Mesendoderm (in vitro differentiated cells): ENCODE data around the gene PRPF8.

ENCODE experiments used
- DNase-seq: peaks from one replicate; pipeline ENCODE4 v3.0.0; 2013
- H2AK5ac ChIP-seq: 2 replicates; pipeline ENCODE4 v1.6.1; 2013; ENCODE audit warnings: low read length, inconsistent platforms
- H2BK120ac ChIP-seq: 2 replicates; pipeline ENCODE4 v1.6.1; 2013; ENCODE audit warnings: low read depth, mild to moderate bottlenecking, low read length, moderate library complexity, mixed read lengths
- H2BK15ac ChIP-seq: replicated peaks from 2 replicates; pipeline ENCODE4 v1.6.1; 2013; ENCODE audit warnings: low read depth, mild to moderate bottlenecking, moderate library complexity
- H2BK5ac ChIP-seq: 2 replicates; pipeline ENCODE4 v1.6.1; 2013; ENCODE audit warnings: low read length, inconsistent platforms
- H3K18ac ChIP-seq: 2 replicates; pipeline ENCODE4 v1.6.1; 2013; ENCODE audit warnings: mild to moderate bottlenecking, low read length, mixed read lengths
- H3K23ac ChIP-seq: one replicate; pipeline ENCODE4 v1.6.1; 2013; ENCODE audit warnings: low read length
- H3K27ac ChIP-seq: 2 replicates; pipeline ENCODE4 v1.5.1; 2013; ENCODE audit warnings: low read depth, mild to moderate bottlenecking, inconsistent platforms, low read length, moderate library complexity
- H3K27me3 ChIP-seq: 2 replicates; pipeline ENCODE4 v1.6.1; 2013; ENCODE audit warnings: low read length, control low read depth, mild to moderate bottlenecking, inconsistent platforms; ENCODE audit not compliant: insufficient read depth, poor library complexity
- H3K36me3 ChIP-seq: 2 replicates; pipeline ENCODE4 v1.6.1; 2013; ENCODE audit warnings: low read length, inconsistent platforms; ENCODE audit not compliant: control insufficient read depth, insufficient read depth
- H3K4ac ChIP-seq: one replicate; pipeline ENCODE4 v1.6.1; 2013; ENCODE audit warnings: low read depth, mild to moderate bottlenecking, low read length, moderate library complexity
- H3K4me1 ChIP-seq: 2 replicates; pipeline ENCODE4 v1.6.1; 2013; ENCODE audit warnings: low read depth, low read length, inconsistent platforms; ENCODE audit not compliant: control insufficient read depth
- H3K4me2 ChIP-seq: 2 replicates; pipeline ENCODE4 v1.6.1; 2013; ENCODE audit warnings: low read length
- H3K4me3 ChIP-seq: 2 replicates; pipeline ENCODE4 v1.5.1; 2013; ENCODE audit warnings: mild to moderate bottlenecking, low read length
- H3K56ac ChIP-seq: one replicate; pipeline ENCODE4 v1.6.1; 2013; ENCODE audit warnings: low read length
- H3K79me1 ChIP-seq: 2 replicates; pipeline ENCODE4 v1.6.1; 2013; ENCODE audit warnings: low read length, inconsistent platforms
- H3K79me2 ChIP-seq: 2 replicates; pipeline ENCODE4 v1.6.1; 2013; ENCODE audit warnings: mild to moderate bottlenecking, low read length; ENCODE audit not compliant: control insufficient read depth, insufficient read depth
- H3K9ac ChIP-seq: 2 replicates; pipeline ENCODE4 v1.6.1; 2013; ENCODE audit warnings: low read length, inconsistent platforms
- H4K5ac ChIP-seq: one replicate; pipeline ENCODE4 v1.6.1; 2013; ENCODE audit warnings: low read length
- H4K8ac ChIP-seq: one replicate; pipeline ENCODE4 v1.6.1; 2013; ENCODE audit warnings: low read depth, mild to moderate bottlenecking, control low read depth, low read length, moderate library complexity
- WGBS: extraction: QIAGEN DNeasy Blood & Tissue Kit; methylation state at CpG from one replicate; pipeline ENCODE4 v1.1.7; 2013; ENCODE audit warnings: low lambda C conversion rate, missing lambda C conversion rate; ENCODE audit not compliant: insufficient coverage; ENCODE audit errors: extremely low coverage; 5-methylcytosine and 5-hydroxymethylcytosine counted together

Gene PRPF8

GRCh38 chr17:1647802-1648171 lies 36.9 kb downstream of the PRPF8 start:
- Histone ChIP-seq H3K23ac (no peak overlapping the region), H2BK5ac (no peak overlapping the region), H3K18ac (no peak overlapping the region), H3K4me3 (no peak overlapping the region), H2BK120ac (no peak overlapping the region), H2BK15ac (no peak overlapping the region), H3K27me3 (no peaks in the 10 kb centered on the region), H3K9ac (peak overlapping the region; percentile 8), H3K36me3 (peaks cover 11% of the 10 kb centered on the region), H3K4me2 (no peak overlapping the region), H3K4me1 (peaks cover 8% of the 10 kb centered on the region), H2AK5ac (no peak overlapping the region), H3K79me1 (no peaks in the 10 kb centered on the region), H4K8ac (no peak overlapping the region), H3K79me2 (no peaks in the 10 kb centered on the region), H3K27ac (no peak overlapping the region), H3K4ac (no peak overlapping the region), H4K5ac (no peak overlapping the region), H3K56ac (no peak overlapping the region)
- no peak for DNase-seq
- WGBS, result no CpG with 5 or more reads among the region's 11 CpGs

- Histone ChIP-seq H2BK120ac (no peak overlapping the region), H4K8ac (no peak overlapping the region), H3K79me1 (no peaks in the 10 kb centered on the region), H3K4ac (no peak overlapping the region), H3K4me2 (no peak overlapping the region), H2AK5ac (peak overlapping the region; percentile 51), H3K79me2 (no peaks in the 10 kb centered on the region), H3K23ac (no peak overlapping the region), H3K18ac (no peak overlapping the region), H3K27me3 (no peaks in the 10 kb centered on the region), H3K4me1 (peaks cover 8% of the 10 kb centered on the region), H3K4me3 (no peak overlapping the region), H2BK5ac (no peak overlapping the region), H2BK15ac (no peak overlapping the region), H4K5ac (no peak overlapping the region), H3K56ac (peak overlapping the region; percentile 78), H3K9ac (peak overlapping the region; percentile 50), H3K27ac (no peak overlapping the region), H3K36me3 (peaks cover 4% of the 10 kb centered on the region)
- WGBS, result no CpG with 5 or more reads among the region's 13 CpGs
- no peak for DNase-seq
Observed at GRCh38 chr17:1646199-1646875, 38.3 kb downstream of the PRPF8 start.

DNA sequence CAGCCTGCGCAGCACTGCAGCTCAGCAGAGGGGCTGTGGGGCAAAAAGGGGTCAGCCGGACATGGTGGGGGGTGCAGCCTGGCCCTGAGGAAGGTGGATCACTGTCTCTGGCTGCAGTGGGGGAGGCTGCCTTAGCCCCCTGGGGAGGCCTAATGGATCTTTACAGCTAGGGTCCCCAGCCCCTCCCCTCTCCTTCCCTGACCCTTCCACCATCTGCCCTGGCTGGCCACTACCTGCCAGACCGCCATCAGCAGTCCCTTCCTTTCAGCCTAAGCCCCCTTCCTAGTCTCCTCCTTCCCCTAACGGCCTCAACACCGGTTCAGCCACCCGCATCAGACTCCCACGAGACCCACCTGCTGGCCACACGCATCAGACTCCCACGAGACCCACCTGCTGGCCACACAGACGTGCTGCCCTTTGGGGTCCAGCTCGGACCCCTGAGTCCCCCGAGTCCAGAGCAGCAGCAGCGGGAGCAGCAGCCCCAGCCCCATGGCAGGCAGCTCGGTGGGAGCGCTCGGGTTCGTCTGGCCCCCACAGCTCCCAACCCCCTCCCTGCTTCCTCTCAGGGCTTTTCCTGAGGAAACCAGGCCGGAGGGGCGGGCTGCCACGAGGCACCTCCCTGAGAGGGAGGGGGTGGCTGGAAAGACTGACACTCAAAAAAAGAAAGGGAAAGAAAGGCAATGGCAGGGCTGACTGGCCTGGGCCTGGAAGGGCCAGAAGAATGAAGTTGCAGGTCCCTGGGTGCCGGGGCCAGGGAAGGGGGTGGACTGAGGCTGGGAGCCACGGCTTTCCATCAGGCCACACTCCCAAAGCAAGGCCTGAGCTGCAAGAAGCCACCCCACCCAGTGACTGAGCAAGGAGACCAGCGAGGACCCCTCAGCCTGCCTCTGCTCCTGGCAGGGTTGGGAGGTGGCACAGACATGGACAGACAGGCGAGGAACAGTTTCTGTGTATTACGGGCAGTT lies 39.2 kb downstream of the PRPF8 start, which contains the start of gene SCARF1:
TSS of gene SCARF1 (minus strand) at position 526 of the 965 bp plus-strand sequence. CDS start at position 491, 35 bp downstream.
- Histone ChIP-seq H3K79me1 (no peaks in the 10 kb centered on the region), H3K27me3 (no peaks in the 10 kb centered on the region), H3K27ac (no peak within 1 kb of the TSS), H2BK15ac (no peak within 1 kb of the TSS), H3K4me2 (no peak within 1 kb of the TSS), H3K4me1 (peaks cover 8% of the 10 kb centered on the region), H2BK5ac (peak within 1 kb of the TSS; percentile 50), H3K79me2 (no peaks in the 10 kb centered on the region), H3K9ac (peak within 1 kb of the TSS; percentile 50), H4K8ac (no peak within 1 kb of the TSS), H3K4ac (no peak within 1 kb of the TSS), H3K23ac (no peak within 1 kb of the TSS), H3K4me3 (no peak within 1 kb of the TSS), H3K36me3 (no peaks in the 10 kb centered on the region), H2BK120ac (no peak within 1 kb of the TSS), H3K56ac (peak within 1 kb of the TSS; percentile 78), H4K5ac (no peak within 1 kb of the TSS), H3K18ac (no peak within 1 kb of the TSS), H2AK5ac (peak within 1 kb of the TSS; percentile 51)
- peak; percentile 53 for DNase-seq
- WGBS, result no CpG with 5 or more reads among the region's 25 CpGs

DNA sequence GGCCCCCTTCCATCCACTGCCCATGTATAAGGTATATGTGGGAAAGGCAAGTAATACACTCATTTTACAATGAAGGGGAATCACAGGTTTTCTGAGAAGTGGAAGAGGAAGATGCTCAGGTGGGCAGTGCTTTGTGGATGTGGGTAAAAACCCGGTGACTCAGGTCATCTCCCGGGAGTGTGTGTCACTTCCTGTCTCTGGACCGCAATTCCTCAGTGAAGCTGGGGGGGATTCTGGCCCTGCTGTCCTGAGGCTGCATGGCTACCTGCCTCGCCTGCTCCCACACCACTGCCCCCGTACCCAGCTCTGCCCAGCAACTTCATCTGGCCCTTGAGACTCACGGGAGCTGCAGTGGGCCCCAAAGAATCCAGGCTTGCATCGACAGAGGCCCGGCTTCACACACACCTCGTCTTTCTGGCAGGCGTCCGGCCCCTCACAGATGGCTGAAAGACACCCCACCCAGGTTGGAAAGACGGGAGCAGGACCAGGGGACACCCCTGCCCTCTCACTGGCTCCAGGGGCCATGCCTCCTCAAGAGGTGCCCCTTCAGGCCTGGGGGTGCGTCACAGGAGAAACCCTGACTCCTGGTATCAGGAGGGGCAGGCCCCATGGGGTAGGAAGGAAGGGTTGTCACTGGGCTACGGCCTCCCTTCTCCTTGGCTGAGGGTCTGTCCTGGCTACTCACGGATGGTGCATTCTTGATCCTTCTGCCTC lies 40.0 kb downstream of the PRPF8 start:
- Histone ChIP-seq H3K4me2 (no peak overlapping the region), H3K79me2 (no peaks in the 10 kb centered on the region), H3K27ac (no peak overlapping the region), H2BK120ac (no peak overlapping the region), H3K9ac (no peak overlapping the region), H3K18ac (no peak overlapping the region), H2BK15ac (no peak overlapping the region), H4K5ac (no peak overlapping the region), H4K8ac (no peak overlapping the region), H3K4ac (no peak overlapping the region), H3K27me3 (no peaks in the 10 kb centered on the region), H3K4me3 (no peak overlapping the region), H2BK5ac (no peak overlapping the region), H3K79me1 (no peaks in the 10 kb centered on the region), H2AK5ac (no peak overlapping the region), H3K56ac (no peak overlapping the region), H3K36me3 (no peaks in the 10 kb centered on the region), H3K23ac (no peak overlapping the region), H3K4me1 (peaks cover 8% of the 10 kb centered on the region)
- no peak for DNase-seq
- WGBS, result no CpG with 5 or more reads among the region's 15 CpGs

GRCh38 chr17:1643999-1644492 lies 40.6 kb downstream of the PRPF8 start:
- Histone ChIP-seq H3K18ac (no peak overlapping the region), H2AK5ac (no peak overlapping the region), H3K79me1 (no peaks in the 10 kb centered on the region), H3K9ac (peak overlapping the region; percentile 24), H3K56ac (peak overlapping the region; percentile 79), H4K5ac (no peak overlapping the region), H3K4me2 (no peak overlapping the region), H3K27ac (no peak overlapping the region), H3K23ac (no peak overlapping the region), H4K8ac (no peak overlapping the region), H3K4ac (no peak overlapping the region), H2BK5ac (no peak overlapping the region), H2BK15ac (no peak overlapping the region), H3K27me3 (no peaks in the 10 kb centered on the region), H3K79me2 (no peaks in the 10 kb centered on the region), H3K36me3 (no peaks in the 10 kb centered on the region), H3K4me3 (no peak overlapping the region), H2BK120ac (no peak overlapping the region), H3K4me1 (peaks cover 8% of the 10 kb centered on the region)
- no CpG with 5 or more reads among the region's 13 CpGs for WGBS
- no peak for DNase-seq
